GM10847 (cell line): ENCODE measurements around the gene DCC.

Source experiments
- POLR2A ChIP-seq: IDR thresholded peaks from 2 replicates; pipeline ENCODE4 v1.6.1; 2011; ENCODE audit not compliant: insufficient read length; ENCODE audit errors: extremely low read depth

The DCC gene

DNA sequence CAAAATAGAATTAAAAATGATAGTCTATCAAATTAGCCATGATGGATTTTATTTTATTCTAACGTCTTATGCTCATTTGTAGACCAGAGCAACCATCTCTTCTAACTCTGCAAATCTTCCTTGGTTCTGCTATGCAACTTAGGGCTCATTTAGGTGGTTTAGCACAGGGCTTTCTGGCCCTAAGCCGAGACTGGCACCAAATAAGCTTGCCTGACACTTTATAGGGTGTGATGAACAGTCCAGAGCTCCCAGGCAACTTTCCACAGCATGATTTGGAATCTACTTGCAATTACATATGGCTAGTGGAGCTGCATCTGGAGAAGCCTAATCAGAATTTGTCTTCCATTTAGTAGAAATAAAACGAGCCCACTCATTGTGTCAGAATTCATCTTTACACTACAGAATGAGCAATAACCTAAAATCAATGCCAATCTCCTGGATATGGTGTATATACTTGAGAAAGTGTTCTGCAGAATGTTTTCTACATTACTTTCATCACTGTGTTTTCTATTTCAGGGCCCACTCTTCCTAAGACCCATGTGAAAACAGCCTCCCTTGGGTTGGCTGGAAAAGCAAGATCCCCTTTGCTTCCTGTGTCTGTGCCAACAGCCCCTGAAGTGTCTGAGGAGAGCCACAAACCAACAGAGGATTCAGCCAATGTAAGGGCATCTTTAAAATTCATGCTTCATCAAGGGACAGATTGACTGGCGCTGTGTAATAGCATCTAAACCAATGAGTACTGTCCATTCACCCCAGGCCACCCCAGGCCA lies 1186.3 kb downstream of the DCC start:
- no peak for TF ChIP-seq POLR2A

- TF ChIP-seq POLR2A, result no peak
These were observed 1187.4 kb downstream of the DCC start for GRCh38 chr18:53527365-53527764.

GRCh38 chr18:53531187-53531586 lies 1191.2 kb downstream of the DCC start:
- TF ChIP-seq POLR2A, result no peak

DNA sequence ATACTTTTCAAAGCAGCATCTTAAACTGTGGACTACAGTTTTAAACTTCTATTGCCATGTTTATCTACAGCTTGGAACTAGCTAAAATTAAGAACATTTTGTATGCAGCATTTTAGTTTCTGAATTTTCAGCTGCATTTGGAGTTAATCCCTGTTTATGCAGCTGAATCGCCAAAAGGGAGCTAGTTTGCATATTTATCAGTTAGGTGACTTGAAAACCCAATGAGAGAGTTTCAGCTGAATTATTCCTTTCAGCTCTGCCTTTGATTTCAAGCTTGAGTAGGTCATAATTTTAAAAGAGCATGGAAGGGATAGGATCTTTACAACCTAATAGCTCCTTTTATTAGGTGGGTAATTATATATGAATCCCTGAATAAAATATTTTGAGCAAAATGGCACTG lies 1191.9 kb downstream of the DCC start:
- no peak for TF ChIP-seq POLR2A

GRCh38 chr18:53534203-53534602 lies 1194.2 kb downstream of the DCC start:
- TF ChIP-seq POLR2A, result no peak

GRCh38 chr18:53534695-53535094 lies 1194.7 kb downstream of the DCC start:
- TF ChIP-seq POLR2A, result no peak

- no peak for TF ChIP-seq POLR2A
These were observed 1196.9 kb downstream of the DCC start for GRCh38 chr18:53536908-53537307.

GRCh38 chr18:53541924-53542323 lies 1201.9 kb downstream of the DCC start:
- no peak for TF ChIP-seq POLR2A

DNA sequence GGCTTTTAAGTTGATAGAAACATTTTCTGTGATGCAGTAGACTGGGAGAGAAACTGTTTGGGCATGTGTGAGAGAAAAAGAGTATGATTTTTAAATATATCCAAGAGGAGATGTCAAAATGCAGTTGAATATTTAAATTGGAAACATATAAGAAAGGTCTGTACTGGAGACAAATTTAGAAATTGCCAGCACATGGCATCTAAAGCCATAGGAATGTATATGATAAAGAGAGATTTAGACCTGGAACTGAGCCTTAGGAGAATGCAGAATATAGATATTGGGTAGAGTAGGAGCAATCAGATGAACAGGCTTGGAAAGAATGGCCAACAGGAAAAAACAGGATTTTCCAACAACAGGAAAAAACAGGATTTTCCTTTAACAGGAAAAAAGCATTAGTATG lies 1203.7 kb downstream of the DCC start:
- no peak for TF ChIP-seq POLR2A

DNA sequence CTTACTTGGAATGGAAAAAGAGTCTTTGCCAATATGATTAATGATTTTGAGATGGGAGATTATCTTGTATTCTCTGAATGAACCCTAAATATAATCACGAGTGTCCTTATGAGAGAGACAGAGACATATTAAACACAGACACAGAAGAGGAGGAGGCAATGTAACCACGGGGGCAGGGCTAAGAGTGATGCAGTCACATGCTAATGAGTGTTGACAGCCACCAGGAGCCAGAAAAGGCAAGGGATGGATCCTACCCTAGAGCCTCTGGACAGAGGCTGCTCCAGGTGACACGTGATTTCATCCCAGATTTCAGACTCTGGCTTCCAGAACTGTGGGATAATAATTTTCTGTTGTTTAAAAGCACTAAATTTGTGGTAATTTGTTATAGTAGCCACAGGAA lies 1204.9 kb downstream of the DCC start:
- TF ChIP-seq POLR2A, result no peak

DNA sequence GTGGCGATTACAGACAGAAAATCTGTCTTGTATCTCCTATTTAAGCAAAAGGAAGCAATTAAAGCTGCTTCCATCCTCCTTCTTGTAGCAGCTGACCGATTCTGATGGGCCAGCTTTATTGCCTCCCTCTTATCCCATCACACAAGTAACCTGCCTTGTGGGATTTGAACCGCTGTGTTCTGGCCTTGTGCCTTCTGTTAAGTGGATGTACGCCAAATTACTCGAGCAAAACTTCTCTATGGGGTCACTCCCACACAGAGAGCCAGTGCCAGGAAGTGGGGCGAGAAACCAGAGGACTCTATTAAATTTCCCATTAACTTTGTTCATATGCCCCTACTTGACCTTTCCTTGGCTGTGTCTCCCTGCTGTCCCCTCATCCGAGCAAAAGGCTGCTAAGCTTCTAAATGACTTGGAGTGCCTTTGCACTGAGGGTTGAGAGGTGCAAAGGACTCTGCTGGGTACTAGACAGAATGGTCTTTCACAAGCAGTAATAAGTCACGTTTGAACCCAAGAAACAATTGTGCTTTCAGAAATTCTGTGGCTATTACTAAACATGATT lies 1212.0 kb downstream of the DCC start:
- no peak for TF ChIP-seq POLR2A

- TF ChIP-seq POLR2A, result no peak
These were observed 1213.0 kb downstream of the DCC start for GRCh38 chr18:53553030-53553429.

- no peak for TF ChIP-seq POLR2A
These were observed 1216.5 kb downstream of the DCC start for GRCh38 chr18:53556450-53556849.

- no peak for TF ChIP-seq POLR2A
These were observed 1220.5 kb downstream of the DCC start for GRCh38 chr18:53560546-53560945.

DNA sequence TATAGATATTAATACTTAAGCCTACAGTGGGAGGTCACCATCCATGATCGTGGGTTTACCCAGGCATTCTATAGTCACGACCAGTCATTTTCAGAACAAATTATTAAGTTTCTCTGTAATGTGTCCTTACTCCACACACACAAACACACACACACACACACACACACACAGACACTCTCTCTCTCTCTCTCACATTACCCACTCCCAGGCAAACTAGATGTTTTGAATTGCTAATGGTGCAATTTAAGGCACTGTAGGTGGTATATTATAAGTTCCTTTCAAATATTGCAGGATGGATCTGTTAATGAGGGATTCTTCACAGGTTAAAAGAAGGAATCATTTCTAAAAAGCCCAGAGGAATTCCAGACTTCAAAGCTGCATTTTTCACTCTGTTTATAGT lies 1226.6 kb downstream of the DCC start:
- TF ChIP-seq POLR2A, result no peak

DNA sequence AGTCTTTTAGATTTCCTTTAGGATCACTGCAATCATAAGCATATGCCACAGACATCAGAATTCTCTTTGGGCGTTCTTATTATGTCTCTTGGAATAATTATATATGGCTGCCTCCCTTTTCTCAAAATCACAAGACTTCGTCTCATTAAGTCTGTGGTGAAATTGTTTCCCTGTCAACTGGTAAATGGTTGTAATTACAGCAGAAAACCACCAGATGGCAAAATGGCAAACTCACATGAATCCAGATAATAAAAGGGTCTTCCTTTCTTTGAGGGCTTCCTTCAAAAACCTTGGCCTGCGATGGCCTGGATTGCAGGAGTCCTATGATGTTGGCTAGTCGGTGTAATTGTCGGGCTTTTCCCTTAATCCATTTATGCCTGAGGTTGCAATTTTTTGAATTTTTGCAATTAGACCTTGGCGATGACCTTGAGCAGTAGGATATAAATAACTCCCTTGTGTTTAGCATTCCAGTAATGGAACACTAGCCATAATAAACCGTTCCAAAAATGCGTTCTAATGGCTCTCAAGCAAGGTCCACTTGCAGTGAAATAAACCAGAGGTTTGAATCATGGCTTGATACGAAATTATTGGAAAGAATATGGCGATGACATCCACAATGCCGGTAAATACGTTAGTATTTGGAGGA lies 1228.1 kb downstream of the DCC start:
- no peak for TF ChIP-seq POLR2A
